Fibroblast of villous mesenchyme (primary cell): Measurements from ENCODE around the gene GRPEL2. TPM values are rescaled to one million over a fixed set of nuclear protein-coding genes. Genes with fewer than 3 reads are reported as not detected.

Experiments used
- DNase-seq: peaks from one replicate; pipeline ENCODE4 v3.0.0-alpha.2; 2010; ENCODE audit warnings: low read depth
- H3K4me3 ChIP-seq: 2 replicates; pipeline ENCODE4 v1.5.1; 2011; ENCODE audit warnings: low read depth, mild to moderate bottlenecking, low read length
- CTCF ChIP-seq: IDR thresholded peaks from 2 replicates; pipeline ENCODE4 v1.5.1; 2012; ENCODE audit warnings: low read depth, mild to moderate bottlenecking, low read length; ENCODE audit not compliant: insufficient read depth
- total RNA-seq: library from RNA; depleted of rRNA; stranded (reverse); fragments of >200 nt; gene quantifications from 2 replicates; pipeline ENCODE4 v1.2.3, GENCODE V29; 2012

Gene GRPEL2
- total RNA-seq, 1 donor = 27.6 TPM

- H3K4me3 ChIP-seq = no peak overlapping the region
- no peak for TF ChIP-seq CTCF
- no peak for DNase-seq
Measured at GRCh38 chr5:149301049-149301743, 44.1 kb upstream of the GRPEL2 start.

GRCh38 chr5:149301744-149302380 is 43.4 kb upstream of the GRPEL2 start:
- H3K4me3 ChIP-seq = no peak overlapping the region
- no peak for DNase-seq
- no peak for TF ChIP-seq CTCF

- no peak overlapping the region for H3K4me3 ChIP-seq
- no peak for DNase-seq
- no peak for TF ChIP-seq CTCF
Measured at GRCh38 chr5:149302641-149303040, 42.7 kb upstream of the GRPEL2 start.

GRCh38 chr5:149303210-149303609 is 42.1 kb upstream of the GRPEL2 start:
- TF ChIP-seq CTCF = no peak
- no peak for DNase-seq
- no peak overlapping the region for H3K4me3 ChIP-seq

- no peak for DNase-seq
- no peak for TF ChIP-seq CTCF
- H3K4me3 ChIP-seq = no peak overlapping the region
Measured at GRCh38 chr5:149304195-149305078, 40.9 kb upstream of the GRPEL2 start.

GRCh38 chr5:149309354-149309753 is 35.9 kb upstream of the GRPEL2 start:
- no peak for TF ChIP-seq CTCF
- no peak overlapping the region for H3K4me3 ChIP-seq
- no peak for DNase-seq
